Caco-2 (cell line): ENCODE data around the gene DCP2. TPM values are rescaled to one million over a fixed set of nuclear protein-coding genes. Genes with fewer than 3 reads are reported as not detected.

Experiments used
- BruUV-seq: library from RNA; stranded (reverse); fragments of 400-500 nt; replicated peaks from 2 replicates; lab custom pipeline; 2021; lab: Mats Ljungman, UMichigan
- CTCF ChIA-PET: fragments of 300-600 bp; sonication (Branson Sonifier 250); formaldehyde crosslinking; loops from one replicate; lab custom pipeline; 2022; ENCODE audit warnings: antibody characterized with exemption; lab: Charles Lee
- POLR2A ChIA-PET: fragments of 300-600 bp; sonication (Branson Sonifier 250); formaldehyde crosslinking; loops from one replicate; lab custom pipeline; 2022; ENCODE audit warnings: antibody characterized with exemption; lab: Charles Lee
- DNase-seq, 2 experiments: peaks; one replicate each; pipeline versions ENCODE4 v3.0.0 to v3.0.0-alpha.2; 2020 to 2022
- H3K27me3 ChIP-seq: replicated peaks from 2 replicates; pipeline ENCODE4 v1.6.0; 2011; ENCODE audit warnings: low read length; ENCODE audit not compliant: control insufficient read depth, insufficient read depth
- H3K36me3 ChIP-seq: 2 replicates; pipeline ENCODE4 v1.5.1; 2011; ENCODE audit warnings: low read length; ENCODE audit not compliant: control insufficient read depth, insufficient read depth
- H3K4me1 ChIP-seq: fragments of 250-450 bp; sonication (Bioruptor Pico); 2 replicates; pipeline ENCODE4 v1.5.1; 2020; ENCODE audit warnings: mild to moderate bottlenecking
- H3K4me3 ChIP-seq: 2 replicates; pipeline ENCODE4 v1.5.1; 2011; ENCODE audit warnings: low read depth, mild to moderate bottlenecking, control low read depth, low read length
- H3K9me3 ChIP-seq: fragments of 250-450 bp; sonication (Bioruptor Pico); 2 replicates; pipeline ENCODE4 v1.5.1; 2020; ENCODE audit warnings: mild to moderate bottlenecking, moderate library complexity
- H3K27ac Mint-ChIP-seq: one replicate; pipeline ENCODE4 v1.8.0; 2022; ENCODE audit warnings: mixed read lengths; ENCODE audit not compliant: unreplicated experiment
- H3K27me3 Mint-ChIP-seq: one replicate; pipeline ENCODE4 v1.8.0; 2022; ENCODE audit warnings: mixed read lengths; ENCODE audit not compliant: insufficient read depth, unreplicated experiment
- H3K36me3 Mint-ChIP-seq: one replicate; pipeline ENCODE4 v1.8.0; 2022; ENCODE audit warnings: mild to moderate bottlenecking, mixed read lengths; ENCODE audit not compliant: insufficient read depth, unreplicated experiment
- H3K4me1 Mint-ChIP-seq: one replicate; pipeline ENCODE4 v1.8.0; 2022; ENCODE audit warnings: low read depth, mixed read lengths; ENCODE audit not compliant: unreplicated experiment
- H3K4me3 Mint-ChIP-seq: one replicate; pipeline ENCODE4 v1.8.0; 2022; ENCODE audit warnings: mild to moderate bottlenecking, moderate library complexity, mixed read lengths; ENCODE audit not compliant: unreplicated experiment
- H3K9me3 Mint-ChIP-seq: one replicate; pipeline ENCODE4 v1.8.0; 2022; ENCODE audit warnings: mixed read lengths; ENCODE audit not compliant: unreplicated experiment
- CTCF ChIP-seq, 2 experiments: fragments of 200-600 bp in 1 of 2; IDR thresholded peaks; 1 replicate in 1 of 2; 2 replicates in 1 of 2; pipeline versions ENCODE4 v1.5.1 to v1.8.0; 2011 to 2022; ENCODE audit warnings: antibody characterized with exemption in 1 of 2, control low read depth in 1 of 2, inconsistent platforms in 1 of 2, low read depth in 1 of 2, low read length in 1 of 2, mild to moderate bottlenecking in 1 of 2, moderate library complexity in 1 of 2; ENCODE audit not compliant: insufficient read depth in 1 of 2, severe bottlenecking in 1 of 2, unreplicated experiment in 1 of 2
- intact Hi-C: fragments of 100-400 bp; cut with micrococcal nuclease; formaldehyde crosslinking; loops from one replicate; pipeline ENCODE4 v1.10.0; 2022; ENCODE audit not compliant: unreplicated experiment
- total RNA-seq: library from RNA; stranded (reverse); gene quantifications from 2 replicates; pipeline ENCODE4 v1.2.3, GENCODE V29; 2022

DCP2 gene
- total RNA-seq, 1 experiment from 2014 or later, result 149 TPM

GRCh38 chr5:113062869-113063508 is 86.4 kb downstream of the DCP2 start:
- Mint-ChIP-seq H3K27ac (no peak overlapping the region), H3K9me3 (no peaks in the 10 kb centered on the region), H3K4me1 (no peaks in the 10 kb centered on the region), H3K27me3 (peaks cover 24% of the 10 kb centered on the region), H3K4me3 (no peak overlapping the region), H3K36me3 (no peaks in the 10 kb centered on the region)
- no TSS peak for BruUV-seq
- Histone ChIP-seq H3K36me3 (no peaks in the 10 kb centered on the region), H3K9me3 (no peaks in the 10 kb centered on the region), H3K4me3 (no peak overlapping the region), H3K27me3 (no peaks in the 10 kb centered on the region), H3K4me1 (no peaks in the 10 kb centered on the region)
- POLR2A ChIA-PET, result no interaction called here
- CTCF ChIA-PET, result no interaction called here
- no peak for DNase-seq
- intact Hi-C loops, result no loop called here
- no peak for TF ChIP-seq CTCF (IDR thresholded peaks at IDR 0.05; ENCODE audit: insufficient read depth in 1 of 2, low read depth in 1 of 2, low read length in 1 of 2, severe bottlenecking in 1 of 2, unreplicated experiment in 1 of 2)

GRCh38 chr5:113063927-113064326 is 87.3 kb downstream of the DCP2 start:
- intact Hi-C loops, result no loop called here
- BruUV-seq, result no TSS peak
- Mint-ChIP-seq H3K4me1 (no peaks in the 10 kb centered on the region), H3K27me3 (peaks cover 24% of the 10 kb centered on the region), H3K9me3 (no peaks in the 10 kb centered on the region), H3K36me3 (no peaks in the 10 kb centered on the region), H3K27ac (no peak overlapping the region), H3K4me3 (no peak overlapping the region)
- Histone ChIP-seq H3K4me3 (no peak overlapping the region), H3K4me1 (no peaks in the 10 kb centered on the region), H3K36me3 (no peaks in the 10 kb centered on the region), H3K9me3 (no peaks in the 10 kb centered on the region), H3K27me3 (no peaks in the 10 kb centered on the region)
- no peak for TF ChIP-seq CTCF (IDR thresholded peaks at IDR 0.05; ENCODE audit: insufficient read depth in 1 of 2, low read depth in 1 of 2, low read length in 1 of 2, severe bottlenecking in 1 of 2, unreplicated experiment in 1 of 2)
- ChIA-PET POLR2A (no interaction called here), CTCF (interaction anchor here (0.6 kb wide), 1 partner anchor 244 kb away, joined by 3 read pairs; no protein-coding TSS in a partner anchor)
- DNase-seq, result no peak

GRCh38 chr5:113064806-113065205 is 88.2 kb downstream of the DCP2 start:
- no peaks in the 10 kb centered on the region for H3K9me3 Mint-ChIP-seq
- Histone ChIP-seq H3K4me3 (no peak overlapping the region), H3K36me3 (no peaks in the 10 kb centered on the region), H3K27me3 (no peaks in the 10 kb centered on the region), H3K9me3 (no peaks in the 10 kb centered on the region), H3K4me1 (no peaks in the 10 kb centered on the region)
- no TSS peak for BruUV-seq
- POLR2A ChIA-PET, result no interaction called here
- no peak for DNase-seq
- H3K36me3 Mint-ChIP-seq, result no peaks in the 10 kb centered on the region
- intact Hi-C loops, result no loop called here
- H3K27ac Mint-ChIP-seq, result no peak overlapping the region
- H3K4me1 Mint-ChIP-seq, result no peaks in the 10 kb centered on the region
- no peak for TF ChIP-seq CTCF (IDR thresholded peaks at IDR 0.05; ENCODE audit: insufficient read depth in 1 of 2, low read depth in 1 of 2, low read length in 1 of 2, severe bottlenecking in 1 of 2, unreplicated experiment in 1 of 2)
- peaks cover 21% of the 10 kb centered on the region for H3K27me3 Mint-ChIP-seq
- H3K4me3 Mint-ChIP-seq, result no peak overlapping the region
- CTCF ChIA-PET, result interaction anchor here (0.6 kb wide), 1 partner anchor 243 kb away, joined by 3 read pairs; no protein-coding TSS in a partner anchor
